GM06990 (cell line): Measurements from ENCODE around the gene GEMIN7.

Experiments used
- DNase-seq: peaks from one replicate; pipeline ENCODE4 v3.0.0-alpha.2; 2011; ENCODE audit not compliant: insufficient read length; ENCODE audit errors: extremely low read depth
- H3K27me3 ChIP-seq: replicated peaks from 2 replicates; pipeline ENCODE4 v1.6.0; 2011; ENCODE audit warnings: low read length; ENCODE audit not compliant: control insufficient read depth, insufficient read depth
- H3K36me3 ChIP-seq: 2 replicates; pipeline ENCODE4 v1.5.1; 2011; ENCODE audit warnings: low read length; ENCODE audit not compliant: control insufficient read depth, insufficient read depth
- H3K4me3 ChIP-seq: replicated peaks from 2 replicates; pipeline ENCODE4 v1.5.1; 2011; ENCODE audit warnings: low read depth, mild to moderate bottlenecking, control low read depth, low read length
- TF ChIP-seq, protein P1 (sequence below): IDR thresholded peaks from 2 replicates; pipeline ENCODE4 v1.5.1; 2011; ENCODE audit warnings: low read length, control low read depth, mild to moderate bottlenecking, inconsistent platforms; ENCODE audit not compliant: insufficient read depth, poor library complexity, severe bottlenecking

The GEMIN7 gene

DNA sequence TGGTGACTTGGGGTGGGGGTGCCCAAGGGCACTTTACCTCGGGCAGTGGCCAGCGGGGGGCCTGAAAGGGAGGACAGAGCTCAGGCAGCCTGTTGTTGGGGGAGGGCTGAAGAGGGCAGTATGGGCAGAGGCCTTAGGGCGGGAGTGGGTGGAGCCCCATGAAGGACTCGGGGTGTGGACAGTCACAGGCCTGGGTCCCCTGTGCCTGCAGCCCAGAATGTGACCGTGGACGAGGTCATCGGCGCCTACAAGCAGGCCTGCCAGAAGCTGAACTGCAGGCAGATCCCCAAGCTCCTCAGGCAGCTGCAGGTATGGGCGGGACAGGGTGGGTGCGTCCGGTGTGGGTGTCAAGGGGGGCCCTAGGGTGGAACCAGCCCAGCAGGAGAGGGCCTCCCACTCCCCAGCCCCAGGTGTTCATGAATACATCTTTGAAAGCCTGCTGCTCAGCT lies 59.3 kb downstream of the GEMIN7 start:
- TF ChIP-seq, protein P1, sequence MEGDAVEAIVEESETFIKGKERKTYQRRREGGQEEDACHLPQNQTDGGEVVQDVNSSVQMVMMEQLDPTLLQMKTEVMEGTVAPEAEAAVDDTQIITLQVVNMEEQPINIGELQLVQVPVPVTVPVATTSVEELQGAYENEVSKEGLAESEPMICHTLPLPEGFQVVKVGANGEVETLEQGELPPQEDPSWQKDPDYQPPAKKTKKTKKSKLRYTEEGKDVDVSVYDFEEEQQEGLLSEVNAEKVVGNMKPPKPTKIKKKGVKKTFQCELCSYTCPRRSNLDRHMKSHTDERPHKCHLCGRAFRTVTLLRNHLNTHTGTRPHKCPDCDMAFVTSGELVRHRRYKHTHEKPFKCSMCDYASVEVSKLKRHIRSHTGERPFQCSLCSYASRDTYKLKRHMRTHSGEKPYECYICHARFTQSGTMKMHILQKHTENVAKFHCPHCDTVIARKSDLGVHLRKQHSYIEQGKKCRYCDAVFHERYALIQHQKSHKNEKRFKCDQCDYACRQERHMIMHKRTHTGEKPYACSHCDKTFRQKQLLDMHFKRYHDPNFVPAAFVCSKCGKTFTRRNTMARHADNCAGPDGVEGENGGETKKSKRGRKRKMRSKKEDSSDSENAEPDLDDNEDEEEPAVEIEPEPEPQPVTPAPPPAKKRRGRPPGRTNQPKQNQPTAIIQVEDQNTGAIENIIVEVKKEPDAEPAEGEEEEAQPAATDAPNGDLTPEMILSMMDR, result no peak
- H3K36me3 ChIP-seq, result peaks cover 7% of the 10 kb centered on the region
- DNase-seq, result no peak
- H3K27me3 ChIP-seq, result no peaks in the 10 kb centered on the region
- H3K4me3 ChIP-seq, result no peak overlapping the region

DNA sequence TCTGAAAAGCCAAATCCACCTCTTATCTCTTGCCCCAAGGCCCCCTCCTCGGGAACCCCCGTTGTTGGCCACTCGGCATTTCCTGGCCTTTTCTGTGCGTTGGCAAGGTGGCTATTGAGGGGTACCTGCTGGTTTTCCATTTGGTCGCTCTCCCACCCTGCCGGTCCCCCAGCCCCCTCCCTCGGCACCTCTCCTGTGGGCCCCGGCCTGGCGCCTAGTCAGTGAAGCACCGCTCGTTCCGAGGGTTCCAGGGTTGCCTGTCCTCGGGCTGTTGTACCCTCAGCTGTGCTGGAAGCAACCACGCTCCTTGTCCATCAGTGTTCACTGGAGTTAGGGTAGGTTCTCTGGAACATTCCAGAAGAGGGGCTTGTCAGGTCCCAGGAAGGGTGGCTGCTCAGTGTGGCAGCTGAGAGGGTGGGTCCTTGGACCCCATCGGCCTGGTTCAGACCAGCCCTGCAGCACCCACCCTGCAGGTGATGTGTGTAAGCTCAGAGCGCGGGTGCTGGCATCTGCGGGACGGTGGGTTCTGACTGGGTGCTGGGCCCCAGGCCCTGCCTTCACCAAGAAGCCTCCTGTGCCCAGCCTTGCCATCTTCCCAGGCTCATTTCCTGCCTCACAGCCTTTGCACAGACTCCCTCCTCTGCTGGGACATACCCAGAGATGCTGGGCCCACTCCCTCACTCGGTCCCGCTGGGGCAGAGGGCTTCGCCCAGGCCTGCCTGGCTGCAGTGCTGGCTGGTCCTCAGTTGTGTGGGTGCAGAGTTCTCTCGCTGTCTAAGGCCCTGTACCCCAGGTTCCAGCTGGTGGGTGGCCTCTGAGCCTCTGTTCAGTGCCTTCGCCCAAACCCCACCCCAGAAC lies 60.5 kb downstream of the GEMIN7 start:
- Histone ChIP-seq H3K27me3 (no peaks in the 10 kb centered on the region), H3K4me3 (no peak overlapping the region), H3K36me3 (peaks cover 11% of the 10 kb centered on the region)
- DNase-seq, result no peak
- TF ChIP-seq, protein P1, result no peak

DNA sequence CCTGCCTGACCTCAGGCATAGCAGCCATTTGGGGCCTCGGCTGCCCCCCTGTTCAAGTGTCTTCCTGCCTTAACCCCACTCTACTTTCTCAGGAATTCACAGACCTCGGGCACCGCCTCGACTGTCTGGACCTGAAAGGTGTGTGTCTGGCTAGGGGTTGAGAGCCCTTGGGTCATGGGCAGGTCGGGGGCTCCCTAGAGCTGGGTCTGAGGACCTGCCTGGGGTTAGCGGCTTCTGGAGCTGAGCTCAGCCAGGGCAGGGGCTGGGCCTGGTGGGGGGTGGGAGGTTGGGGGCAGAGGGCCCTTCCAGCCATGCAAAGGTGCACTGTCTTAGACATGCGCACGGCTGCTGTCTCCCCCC lies 61.1 kb downstream of the GEMIN7 start:
- TF ChIP-seq, protein P1, result no peak
- no peak for DNase-seq
- Histone ChIP-seq H3K4me3 (no peak overlapping the region), H3K27me3 (no peaks in the 10 kb centered on the region), H3K36me3 (peaks cover 11% of the 10 kb centered on the region)

DNA sequence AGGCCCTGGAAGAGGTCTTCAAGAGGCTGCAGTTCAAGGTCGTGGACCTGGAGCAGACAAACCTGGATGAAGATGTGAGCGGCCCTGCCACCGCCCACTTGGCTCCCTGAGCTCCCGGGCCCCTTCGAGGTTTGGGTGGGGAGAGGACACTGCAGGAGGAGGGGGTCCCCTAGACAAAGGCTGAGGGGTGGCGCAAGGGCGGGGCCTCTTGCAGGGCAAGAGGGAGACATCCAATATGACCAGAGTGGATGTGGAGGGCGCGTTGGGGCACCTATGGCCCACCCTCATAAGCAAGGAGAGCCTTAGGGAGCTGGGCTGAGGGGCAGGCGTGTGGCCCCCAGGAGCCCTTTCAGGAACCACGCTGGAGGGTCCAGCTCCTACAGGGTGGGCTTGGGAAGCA lies 61.5 kb downstream of the GEMIN7 start:
- no peak overlapping the region for H3K4me3 ChIP-seq
- no peak for DNase-seq
- H3K27me3 ChIP-seq, result no peaks in the 10 kb centered on the region
- TF ChIP-seq, protein P1, result no peak
- H3K36me3 ChIP-seq, result peaks cover 12% of the 10 kb centered on the region
